Measurements from ENCODE around the gene COLEC12. TPM values are rescaled to one million over a fixed set of nuclear protein-coding genes. Genes with fewer than 3 reads are reported as not detected.

COLEC12 gene
- total and polyA plus RNA-seq, 2 donors (not counting 3 experiments of a cell fraction or from before 2014, with no cell fraction given), result 8.0 to 17.1 TPM

DNA sequence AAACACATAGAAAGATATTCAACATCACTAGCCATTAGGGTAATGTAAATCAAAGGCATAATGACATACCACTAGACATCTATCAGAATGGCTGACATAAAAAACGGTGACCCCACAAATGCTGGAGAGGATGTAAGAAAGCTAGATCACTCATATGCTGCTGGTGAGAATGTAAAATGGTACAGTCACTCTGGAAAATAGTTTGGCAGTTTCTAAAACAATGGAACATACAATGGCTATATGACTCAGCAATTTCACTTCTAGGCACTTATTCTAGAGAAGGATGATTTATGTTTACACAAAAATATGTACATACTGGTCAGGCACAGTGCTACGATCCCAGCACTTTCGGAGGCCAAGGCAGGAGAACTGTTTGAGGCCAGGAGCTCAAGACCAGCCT is 87.3 kb downstream of the COLEC12 start:
- Histone ChIP-seq H3K9me1 (replicated peaks; ENCODE audit: control insufficient read depth, extremely low read depth, insufficient read depth, low read length) (no peaks in the 10 kb centered on the region), H3K9me3 (replicated peaks; ENCODE audit: control insufficient read depth, insufficient read depth, low read length) (no peaks in the 10 kb centered on the region), H3K36me3 (ENCODE audit: control insufficient read depth in 2 of 2, extremely low read depth in 1 of 2, insufficient read depth in 2 of 2, low read length in 2 of 2) (no peaks in the 10 kb centered on the region), H3K27ac (ENCODE audit: insufficient read depth, low read depth, low read length) (peak overlapping the region; percentile 43), H4K20me1 (replicated peaks; ENCODE audit: control insufficient read depth, extremely low read depth, insufficient read depth, low read length) (no peaks in the 10 kb centered on the region), H3K9ac (replicated peaks; ENCODE audit: extremely low read depth, insufficient read depth, low read length) (no peak overlapping the region), H2AFZ (ENCODE audit: low read depth, low read length) (peak overlapping the region; percentile 78), H3K79me2 (ENCODE audit: control insufficient read depth, insufficient read depth, low read length) (no peaks in the 10 kb centered on the region), H3K4me3 (replicated peaks in 1 of 3; ENCODE audit: insufficient read depth in 1 of 3, low read depth in 1 of 3, low read length in 3 of 3) (no peak overlapping the region), H3K4me2 (ENCODE audit: insufficient read depth, low read length) (no peak overlapping the region), H3K4me1 (ENCODE audit: control insufficient read depth, extremely low read depth, insufficient read depth, low read length) (peaks cover 14% of the 10 kb centered on the region), H3K27me3 (ENCODE audit: control insufficient read depth in 2 of 2, insufficient read depth in 2 of 2, low read length in 2 of 2) (no peaks in the 10 kb centered on the region)
- dilution Hi-C loops (cut with MboI; ENCODE audit: extremely low pct_ligation_motif_present, low sequenced_read_pairs) (no loop called here), intact Hi-C loops (cut with micrococcal nuclease) (no loop called here)
- FAIRE-seq (peak; percentile 68), DNase-seq (ENCODE audit: low read depth, low spot score) (peak; percentile 76)
- no TSS peak for BruUV-seq (replicated peaks)
- peak; percentile 55 for TF ChIP-seq JUN (IDR thresholded peaks at IDR 0.05; ENCODE audit: borderline replicate concordance, insufficient read depth, insufficient read length, low read depth)
- no peak for TF ChIP-seq POLR2A (IDR thresholded peaks at IDR 0.05; ENCODE audit: low read depth, low read length)
- POLR2A ChIA-PET, result no interaction called here
- CTCF ChIA-PET, result no interaction called here

DNA sequence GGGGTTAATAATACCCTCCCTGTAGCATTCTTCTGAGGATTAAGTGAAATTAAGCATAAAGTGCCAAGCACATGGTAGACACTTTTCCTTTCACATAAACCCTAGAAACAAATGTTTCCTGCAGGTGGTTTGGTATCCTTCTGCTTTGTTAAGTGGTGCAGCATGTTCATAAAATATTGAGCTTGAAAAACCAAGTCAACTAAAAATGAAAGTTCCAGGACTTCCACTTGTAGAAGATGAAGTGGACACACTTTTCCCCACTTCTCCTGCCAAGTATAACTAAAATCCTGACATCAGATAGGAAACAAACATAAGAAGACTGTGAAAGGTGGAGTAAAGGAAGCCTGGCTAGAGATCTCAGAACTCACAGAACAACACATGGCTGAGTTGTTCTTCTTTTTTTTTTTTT is 90.5 kb downstream of the COLEC12 start:
- no peaks in the 10 kb centered on the region for H3K79me2 ChIP-seq (ENCODE audit: control insufficient read depth, insufficient read depth, low read length)
- H3K4me2 ChIP-seq (ENCODE audit: insufficient read depth, low read length), result no peak overlapping the region
- no TSS peak for BruUV-seq (replicated peaks)
- no peak overlapping the region for H2AFZ ChIP-seq (ENCODE audit: low read depth, low read length)
- peaks cover 4% of the 10 kb centered on the region for H3K4me1 ChIP-seq (ENCODE audit: control insufficient read depth, extremely low read depth, insufficient read depth, low read length)
- H3K27ac ChIP-seq (ENCODE audit: insufficient read depth, low read depth, low read length), result no peak overlapping the region
- POLR2A ChIA-PET, result no interaction called here
- intact Hi-C loops (cut with micrococcal nuclease) (no loop called here), dilution Hi-C loops (cut with MboI; ENCODE audit: extremely low pct_ligation_motif_present, low sequenced_read_pairs) (no loop called here)
- no peak overlapping the region for H3K4me3 ChIP-seq (replicated peaks in 1 of 3; ENCODE audit: insufficient read depth in 1 of 3, low read depth in 1 of 3, low read length in 3 of 3)
- H3K27me3 ChIP-seq (ENCODE audit: control insufficient read depth in 2 of 2, insufficient read depth in 2 of 2, low read length in 2 of 2), result no peaks in the 10 kb centered on the region
- no peak overlapping the region for H3K9ac ChIP-seq (replicated peaks; ENCODE audit: extremely low read depth, insufficient read depth, low read length)
- CTCF ChIA-PET, result interaction anchor here (0.6 to 1.6 kb wide), 3 partner anchors 14 to 52 kb away, joined by 3 to 4 read pairs (median 4); no protein-coding TSS in a partner anchor
- H3K9me1 ChIP-seq (replicated peaks; ENCODE audit: control insufficient read depth, extremely low read depth, insufficient read depth, low read length), result no peaks in the 10 kb centered on the region
- no peak for TF ChIP-seq POLR2AphosphoS5 (IDR thresholded peaks at IDR 0.05; ENCODE audit: insufficient read depth, low read depth, low read length)
- FAIRE-seq, result no peak
- DNase-seq (ENCODE audit: low read depth, low spot score), result peak; percentile 44
- H3K9me3 ChIP-seq (replicated peaks; ENCODE audit: control insufficient read depth, insufficient read depth, low read length), result no peaks in the 10 kb centered on the region
- no peaks in the 10 kb centered on the region for H3K36me3 ChIP-seq (ENCODE audit: control insufficient read depth in 2 of 2, extremely low read depth in 1 of 2, insufficient read depth in 2 of 2, low read length in 2 of 2)
- H4K20me1 ChIP-seq (replicated peaks; ENCODE audit: control insufficient read depth, extremely low read depth, insufficient read depth, low read length), result no peaks in the 10 kb centered on the region
